HepG2 (cell line): ENCODE measurements around the gene TMEM134. TPM values are rescaled to one million over a fixed set of nuclear protein-coding genes. Genes with fewer than 3 reads are reported as not detected.
A peak's percentile ranks its signal among the peaks of the same experiment; 100 is the strongest.

ENCODE experiments used
- CC2D1A ChIP-seq: sonication (generic); formaldehyde crosslinking; IDR thresholded peaks from 2 replicates; pipeline ENCODE4 v1.8.1; 2023; ENCODE audit warnings: mild to moderate bottlenecking, missing genetic modification reagents
- DRAP1 ChIP-seq: IDR thresholded peaks from 2 replicates; pipeline ENCODE4 v1.6.1; 2016; ENCODE audit warnings: missing genetic modification reagents, missing compliant biosample characterization
- IRF9 ChIP-seq: sonication (generic); formaldehyde crosslinking; IDR thresholded peaks from 2 replicates; pipeline ENCODE4 v1.8.0; 2022; ENCODE audit warnings: missing genetic modification reagents, mild to moderate bottlenecking, borderline replicate concordance
- ISL2 ChIP-seq: sonication (generic); formaldehyde crosslinking; IDR thresholded peaks from 2 replicates; pipeline ENCODE4 v1.5.0; 2020; ENCODE audit warnings: missing genetic modification reagents
- KLF13 ChIP-seq: sonication (generic); formaldehyde crosslinking; IDR thresholded peaks from 2 replicates; pipeline ENCODE4 v1.4.0; 2020; ENCODE audit warnings: mild to moderate bottlenecking, missing genetic modification reagents
- MEF2D ChIP-seq: sonication (generic); formaldehyde crosslinking; IDR thresholded peaks from 2 replicates; pipeline ENCODE4 v1.5.1; 2020; ENCODE audit warnings: mild to moderate bottlenecking, missing genetic modification reagents
- MXD1 ChIP-seq: sonication (generic); formaldehyde crosslinking; IDR thresholded peaks from 2 replicates; pipeline ENCODE4 v1.4.0; 2020; ENCODE audit warnings: mild to moderate bottlenecking, missing genetic modification reagents
- MXD3 ChIP-seq: IDR thresholded peaks from 2 replicates; pipeline ENCODE4 v1.6.1; 2016; ENCODE audit warnings: mild to moderate bottlenecking, missing biosample characterization, missing genetic modification reagents
- MXI1 ChIP-seq: IDR thresholded peaks from 3 replicates; pipeline ENCODE4 v1.6.1; 2012; ENCODE audit warnings: low read depth, low read length, inconsistent platforms, borderline replicate concordance
- PAXIP1 ChIP-seq: sonication (generic); formaldehyde crosslinking; conservative IDR thresholded peaks from 2 replicates; pipeline ENCODE4 v1.4.0; 2020; ENCODE audit warnings: mild to moderate bottlenecking, missing genetic modification reagents, moderate library complexity
- POLR2AphosphoS5 ChIP-seq: IDR thresholded peaks from 2 replicates; pipeline ENCODE4 v1.6.1; 2012; ENCODE audit warnings: low read depth, low read length
- THAP11 ChIP-seq: IDR thresholded peaks from 2 replicates; pipeline ENCODE4 v1.6.1; 2016; ENCODE audit warnings: missing biosample characterization, missing genetic modification reagents
- ZBTB38 ChIP-seq: sonication (generic); formaldehyde crosslinking; IDR thresholded peaks from 2 replicates; pipeline ENCODE4 v1.5.1; 2020; ENCODE audit warnings: mild to moderate bottlenecking, missing genetic modification reagents
- ZFP36L2 ChIP-seq: sonication (generic); formaldehyde crosslinking; IDR thresholded peaks from 2 replicates; pipeline ENCODE4 v1.4.0; 2020; ENCODE audit warnings: missing genetic modification reagents
- ZNF263 ChIP-seq: sonication (generic); formaldehyde crosslinking; IDR thresholded peaks from 2 replicates; pipeline ENCODE4 v1.4.0; 2020; ENCODE audit warnings: missing genetic modification reagents
- ZNF3 ChIP-seq: IDR thresholded peaks from 2 replicates; pipeline ENCODE4 v1.7.0; 2017; ENCODE audit warnings: inconsistent platforms
- ZNF329 ChIP-seq: sonication (generic); formaldehyde crosslinking; IDR thresholded peaks from 2 replicates; pipeline ENCODE4 v1.9.0; 2021; ENCODE audit warnings: low read depth, mild to moderate bottlenecking, missing genetic modification reagents
- ZNF713 ChIP-seq: sonication (generic); formaldehyde crosslinking; IDR thresholded peaks from 2 replicates; pipeline ENCODE4 v1.4.0; 2020; ENCODE audit warnings: mild to moderate bottlenecking, missing genetic modification reagents
- ZNF800 ChIP-seq: sonication (generic); formaldehyde crosslinking; IDR thresholded peaks from 2 replicates; pipeline ENCODE4 v1.4.0; 2020; ENCODE audit warnings: missing genetic modification reagents
- ZNF883 ChIP-seq: sonication (generic); formaldehyde crosslinking; IDR thresholded peaks from 2 replicates; pipeline ENCODE4 v1.5.1; 2020; ENCODE audit warnings: mild to moderate bottlenecking, missing genetic modification reagents; ENCODE audit errors: not compliant biosample characterization
- polyA plus RNA-seq, 8 experiments: library from polyadenylated mRNA; depleted of rRNA in 3 of 8; stranded (reverse) in 7 of 8; unstranded in 1 of 8; fragments of >200 nt; fragmentation: Illumina TruSeq in 4 of 8; extraction: Trizol in 4 of 8; gene quantifications; 2 replicates each; pipeline versions ENCODE4 v1.2.1 to v1.2.3, GENCODE V29; 2011 to 2016; ENCODE audit warnings: low read depth in 4 of 8, missing spikeins in 1 of 8, mixed read lengths in 1 of 8; ENCODE audit not compliant: insufficient read depth in 1 of 8
- total RNA-seq, 5 experiments: library from RNA; depleted of rRNA; stranded (reverse); fragments of >200 nt; fragmentation: Illumina TruSeq; extraction: Trizol; gene quantifications; 2 replicates each; pipeline ENCODE4 v1.2.3, GENCODE V29; 2016; ENCODE audit warnings: low read depth in 1 of 5

Gene TMEM134
- total and polyA plus RNA-seq, 2 of the 13 experiments (the other 11 are each of a cell fraction or from before 2014, with no cell fraction given): 6.9 to 26.9 TPM

GRCh38 chr11:67464411-67465188 is 4.5 kb downstream of the TMEM134 start (continued):
- 0 out of 2 replicates have a peak, but pooled peaks have one; percentile 7 for TF ChIP-seq MXD3 (CRISPR knock-in tag)
- peak; percentile 57; the same call in 1 of the 3 replicates for TF ChIP-seq MXI1
- TF ChIP-seq ZNF800 (CRISPR knock-in tag): peak; percentile 66; the same call in 1 of the 2 replicates
- TF ChIP-seq ZNF263 (CRISPR knock-in tag): no peak
- no peak for TF ChIP-seq ZNF3 (CRISPR knock-in tag)
- TF ChIP-seq MXD1 (CRISPR knock-in tag): peak; percentile 17; the same call in 1 of the 2 replicates
- peak; percentile 67 for TF ChIP-seq ZNF883
- 0 out of 2 replicates have a peak, but pooled peaks have one; percentile 13 for TF ChIP-seq CC2D1A (CRISPR knock-in tag)
- TF ChIP-seq IRF9: no peak
- no peak for TF ChIP-seq ZNF713 (CRISPR knock-in tag)
- peak; percentile 16; the same call in 1 of the 2 replicates for TF ChIP-seq ZBTB38 (CRISPR knock-in tag)
- peak; percentile 83 for TF ChIP-seq POLR2AphosphoS5
- TF ChIP-seq KLF13: 0 out of 2 replicates have a peak, but pooled peaks have one; percentile 8
- TF ChIP-seq THAP11 (CRISPR knock-in tag): peak; percentile 55; the same call in 1 of the 2 replicates
- TF ChIP-seq DRAP1 (CRISPR knock-in tag): peak; percentile 67
- TF ChIP-seq MEF2D (CRISPR knock-in tag): peak; percentile 52; the same call in 1 of the 2 replicates
- TF ChIP-seq ISL2 (CRISPR knock-in tag): no peak
- no peak for TF ChIP-seq ZNF329 (CRISPR knock-in tag)
- peak; percentile 22; the same call in 1 of the 2 replicates for TF ChIP-seq PAXIP1 (CRISPR knock-in tag)
- no peak for TF ChIP-seq ZFP36L2 (CRISPR knock-in tag)
